Activated CD4-positive, alpha-beta memory T cell treated with anti-CD3 and anti-CD28 coated beads, Interleukin-2, amount 10 ng/mL, durations not matched to agents 7 days and 5 days (primary cell): ENCODE results near the gene TXN2. TPM values are rescaled to one million over a fixed set of nuclear protein-coding genes. Genes with fewer than 3 reads are reported as not detected.

Experiments used
- CTCF ChIA-PET: fragments of 350-600 bp; sonication (Branson Sonifier 250); formaldehyde crosslinking; loops from one replicate; lab custom pipeline; 2021; ENCODE audit warnings: antibody characterized with exemption, inconsistent platforms; lab: Charles Lee
- POLR2A ChIA-PET: fragments of 350-600 bp; sonication (Branson Sonifier 250); formaldehyde crosslinking; loops from one replicate; lab custom pipeline; 2021; ENCODE audit warnings: antibody characterized with exemption; lab: Charles Lee
- DNase-seq: peaks from one replicate; pipeline ENCODE4 v3.0.0-alpha.2; 2020
- H3K27ac Mint-ChIP-seq: one replicate; pipeline ENCODE4 v1.8.0; 2021; ENCODE audit warnings: mild to moderate bottlenecking, mixed read lengths
- H3K27me3 Mint-ChIP-seq: one replicate; pipeline ENCODE4 v1.8.0; 2021; ENCODE audit warnings: mixed read lengths
- H3K36me3 Mint-ChIP-seq: one replicate; pipeline ENCODE4 v1.8.0; 2021; ENCODE audit warnings: low read depth, mixed read lengths
- H3K4me1 Mint-ChIP-seq: one replicate; pipeline ENCODE4 v1.8.0; 2021; ENCODE audit warnings: mixed read lengths
- H3K4me3 Mint-ChIP-seq: one replicate; pipeline ENCODE4 v1.8.0; 2021; ENCODE audit warnings: mild to moderate bottlenecking, mixed read lengths
- H3K9me3 Mint-ChIP-seq: one replicate; pipeline ENCODE4 v1.8.0; 2021; ENCODE audit warnings: mixed read lengths
- total RNA-seq, 2 experiments: library from RNA; stranded (reverse); gene quantifications; one replicate each; pipeline ENCODE4 v1.2.3, GENCODE V29; 2021

The TXN2 gene
- total RNA-seq, 2 experiments from 2014 or later = 72.3 to 73.2 TPM

- Mint-ChIP-seq H3K27me3 (no peaks in the 10 kb centered on the region), H3K9me3 (no peaks in the 10 kb centered on the region), H3K4me3 (no peak overlapping the region), H3K4me1 (peaks cover 14% of the 10 kb centered on the region), H3K36me3 (peaks cover 46% of the 10 kb centered on the region), H3K27ac (no peak overlapping the region)
- DNase-seq = no peak
- ChIA-PET POLR2A (interaction anchor here (0.7 to 7.2 kb wide), 7 partner anchors 10 to 232 kb away, joined by 3 to 66 read pairs (median 3); partner anchors contain the start of genes EIF3D and TXN2), CTCF (interaction anchor here (1.1 to 3.0 kb wide), 5 partner anchors 11 to 264 kb away, joined by 5 to 22 read pairs (median 6); partner anchors contain the start of gene EIF3D)
Measured at GRCh38 chr22:36510384-36510783, 28.9 kb upstream of the TXN2 start.

DNA sequence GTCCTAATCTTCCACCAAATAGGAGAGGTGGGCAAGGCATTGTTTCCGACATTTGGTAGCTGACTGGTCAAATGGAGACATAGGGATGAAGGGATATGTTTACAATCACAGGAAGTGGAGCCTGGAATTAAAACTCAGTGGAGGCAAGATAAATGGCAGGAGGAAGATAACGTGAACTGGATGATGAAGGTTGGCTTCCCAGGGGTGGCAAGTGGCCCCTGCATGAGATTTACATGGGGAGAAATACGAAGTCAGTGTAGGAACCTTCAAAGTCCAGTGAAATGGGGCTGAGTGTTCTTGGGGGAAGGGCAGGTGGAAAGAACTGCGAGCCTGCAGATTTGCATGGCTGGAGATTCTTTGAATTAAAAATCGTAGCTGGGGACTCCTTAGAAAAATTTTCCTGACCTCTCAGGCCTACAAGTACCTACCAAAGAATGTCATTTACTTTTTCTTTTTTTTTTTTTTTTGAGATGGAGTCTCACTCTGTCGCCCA, 26.1 kb upstream of the TXN2 start:
- Mint-ChIP-seq H3K36me3 (peaks cover 26% of the 10 kb centered on the region), H3K9me3 (no peaks in the 10 kb centered on the region), H3K4me1 (peaks cover 23% of the 10 kb centered on the region), H3K27ac (no peak overlapping the region), H3K4me3 (peak overlapping the region; percentile 8), H3K27me3 (no peaks in the 10 kb centered on the region)
- POLR2A ChIA-PET = interaction anchor here (0.8 to 7.2 kb wide), 18 partner anchors 9 to 642 kb away, joined by 3 to 66 read pairs (median 4); partner anchors contain the start of genes EIF3D, IFT27, IL2RB and TXN2
- no peak for DNase-seq
- CTCF ChIA-PET = interaction anchor here (1.4 to 1.6 kb wide), 2 partner anchors 21 to 207 kb away, joined by 6 to 7 read pairs; no protein-coding TSS in a partner anchor

- peak within 1 kb of the TSS; percentile 67 for H3K4me3 Mint-ChIP-seq
- H3K4me1 Mint-ChIP-seq = peaks cover 23% of the 10 kb centered on the region
- ChIA-PET POLR2A (interaction anchor here (0.8 to 7.2 kb wide), 20 partner anchors 9 to 643 kb away, joined by 3 to 66 read pairs (median 4); partner anchors contain the start of genes APOL2, EIF3D, IFT27 and IL2RB), CTCF (interaction anchor here (1.4 to 1.6 kb wide), 2 partner anchors 20 to 206 kb away, joined by 6 to 7 read pairs; no protein-coding TSS in a partner anchor)
- peak; percentile 93 for DNase-seq
- H3K36me3 Mint-ChIP-seq = peaks cover 19% of the 10 kb centered on the region
- H3K27me3 Mint-ChIP-seq = no peaks in the 10 kb centered on the region
- no peaks in the 10 kb centered on the region for H3K9me3 Mint-ChIP-seq
- no peak within 1 kb of the TSS for H3K27ac Mint-ChIP-seq
Measured at GRCh38 chr22:36506637-36507517, 25.4 kb upstream of the TXN2 start, which contains the start of gene FOXRED2. TSS of gene FOXRED2 (minus strand) at chr22:36507040. CDS start at chr22:36506422, 618 bp downstream.

DNA sequence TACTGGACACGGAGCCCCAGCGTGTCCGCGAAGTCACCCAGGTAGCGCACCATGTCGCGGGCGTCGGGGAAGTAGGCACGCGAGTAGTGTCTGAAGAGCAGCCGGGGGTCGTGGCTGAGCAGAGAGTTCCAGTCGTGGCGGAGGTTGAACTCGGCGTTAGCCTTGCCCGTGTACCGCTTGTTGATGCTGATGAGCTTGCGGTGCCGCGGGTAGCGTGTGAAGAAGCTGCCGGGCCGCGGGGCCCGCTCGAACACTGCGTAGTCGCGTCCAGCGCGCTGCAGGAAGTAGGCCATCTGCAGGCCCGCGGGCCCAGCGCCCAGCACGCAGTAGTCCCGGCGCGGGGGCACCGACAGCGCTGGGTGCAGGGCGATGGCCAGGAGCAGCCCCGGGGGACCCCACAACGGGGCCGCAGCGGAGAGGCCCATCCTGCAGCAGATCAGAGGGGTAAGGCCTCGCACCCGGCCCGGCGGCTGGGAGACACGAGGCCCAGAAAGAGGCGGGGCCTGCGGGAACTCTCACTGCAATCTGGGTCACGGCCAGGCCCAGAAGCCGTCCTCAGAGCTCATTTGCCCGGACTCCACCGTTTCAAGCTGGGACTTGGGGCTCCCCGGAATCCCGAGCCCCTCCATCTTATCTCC, 24.7 kb upstream of the TXN2 start:
- POLR2A ChIA-PET = interaction anchor here (0.9 to 7.2 kb wide), 7 partner anchors 8 to 267 kb away, joined by 3 to 66 read pairs (median 5); partner anchors contain the start of genes APOL2, EIF3D and TXN2

DNA sequence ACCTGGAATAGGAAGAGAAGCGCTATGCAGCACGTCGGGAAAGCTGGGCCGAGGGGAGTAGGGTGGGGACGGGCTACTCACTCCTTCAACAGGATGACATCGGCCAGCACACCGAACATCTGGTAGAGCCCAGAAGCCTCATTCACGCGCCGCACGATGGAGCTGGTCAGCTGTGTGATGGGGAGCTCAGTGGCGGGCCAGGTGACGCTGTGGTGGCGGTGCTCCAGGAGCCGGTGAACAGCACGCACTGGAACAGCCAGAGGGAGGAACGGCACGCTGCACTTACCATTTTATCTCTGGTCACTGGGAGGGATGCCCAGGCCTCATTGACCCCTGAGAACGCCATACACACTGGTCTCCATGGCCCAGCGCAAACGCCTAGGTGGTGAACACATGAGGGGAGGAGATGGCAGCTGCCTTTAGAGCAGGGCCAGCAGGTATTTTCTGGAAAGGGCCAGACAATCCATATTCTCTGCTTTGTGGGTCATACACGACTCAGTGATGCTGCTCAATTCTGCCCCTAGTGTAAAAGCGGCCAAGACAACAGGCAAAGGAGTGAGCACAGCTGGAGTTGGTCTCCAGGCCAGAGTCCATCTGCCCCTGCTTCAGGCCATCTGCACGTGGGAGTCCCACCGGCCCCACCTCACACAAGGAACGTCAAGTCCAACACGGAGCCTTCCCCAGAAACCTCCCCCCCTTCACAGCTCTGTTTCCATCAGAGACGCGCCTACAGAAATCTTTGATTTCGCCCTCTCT, 16.6 kb upstream of the TXN2 start:
- no peak overlapping the region for H3K27ac Mint-ChIP-seq
- peaks cover 15% of the 10 kb centered on the region for H3K36me3 Mint-ChIP-seq
- H3K9me3 Mint-ChIP-seq = no peaks in the 10 kb centered on the region
- no peaks in the 10 kb centered on the region for H3K4me1 Mint-ChIP-seq
- CTCF ChIA-PET = interaction anchor here (0.6 kb wide), 1 partner anchor 339 kb away, joined by 3 read pairs; no protein-coding TSS in a partner anchor
- no peak for DNase-seq
- H3K4me3 Mint-ChIP-seq = no peak overlapping the region
- no peaks in the 10 kb centered on the region for H3K27me3 Mint-ChIP-seq
- POLR2A ChIA-PET = interaction anchor here (1.8 kb wide), 1 partner anchor 9 kb away, joined by 7 read pairs; the partner anchor contains the start of gene FOXRED2

More for the DNA sequence above, 24.7 kb upstream of the TXN2 start:
- Mint-ChIP-seq H3K27me3 (no peaks in the 10 kb centered on the region), H3K4me1 (peaks cover 23% of the 10 kb centered on the region), H3K4me3 (peak overlapping the region; percentile 67), H3K36me3 (peaks cover 14% of the 10 kb centered on the region), H3K9me3 (no peaks in the 10 kb centered on the region), H3K27ac (no peak overlapping the region)
- no peak for DNase-seq
- CTCF ChIA-PET = interaction anchor here (1.6 kb wide), 1 partner anchor 20 kb away, joined by 7 read pairs; no protein-coding TSS in a partner anchor

GRCh38 chr22:36493690-36494110, 12.3 kb upstream of the TXN2 start:
- no peak overlapping the region for H3K27ac Mint-ChIP-seq
- DNase-seq = no peak
- no peak overlapping the region for H3K4me3 Mint-ChIP-seq
- ChIA-PET POLR2A (interaction anchor here (1.6 to 1.7 kb wide), 2 partner anchors 12 to 191 kb away, joined by 5 to 9 read pairs; partner anchors contain the start of gene TXN2), CTCF (interaction anchor here (2.0 kb wide), 1 partner anchor 17 kb away, joined by 5 read pairs; no protein-coding TSS in a partner anchor)
- H3K9me3 Mint-ChIP-seq = no peaks in the 10 kb centered on the region
- no peaks in the 10 kb centered on the region for H3K27me3 Mint-ChIP-seq
- H3K4me1 Mint-ChIP-seq = no peaks in the 10 kb centered on the region
- H3K36me3 Mint-ChIP-seq = peaks cover 22% of the 10 kb centered on the region

DNA sequence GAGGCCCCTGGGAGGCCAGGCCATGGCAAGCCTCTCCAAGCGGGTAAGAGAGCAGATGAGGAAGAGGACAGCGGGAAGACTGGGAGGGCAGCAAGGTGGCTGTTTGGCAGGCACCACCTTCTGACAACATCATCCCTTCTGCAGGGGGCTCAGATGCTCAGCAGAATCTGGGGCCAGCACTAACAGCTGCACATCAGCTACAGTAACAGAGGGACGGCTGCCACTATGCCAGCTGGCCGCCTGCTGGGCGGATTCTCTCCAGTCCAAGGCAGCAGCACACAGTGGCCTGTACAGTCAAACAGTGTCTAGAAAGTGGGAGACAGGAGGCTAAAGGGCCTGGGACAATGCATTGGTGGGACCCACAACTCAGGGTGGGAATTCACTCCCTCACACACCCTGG, 10.7 kb upstream of the TXN2 start:
- H3K9me3 Mint-ChIP-seq = peaks cover 5% of the 10 kb centered on the region
- no peaks in the 10 kb centered on the region for H3K27me3 Mint-ChIP-seq
- H3K36me3 Mint-ChIP-seq = peaks cover 25% of the 10 kb centered on the region
- CTCF ChIA-PET = no interaction called here
- H3K4me3 Mint-ChIP-seq = no peak overlapping the region
- H3K4me1 Mint-ChIP-seq = no peaks in the 10 kb centered on the region
- POLR2A ChIA-PET = interaction anchor here (0.6 to 1.7 kb wide), 4 partner anchors 10 to 1010 kb away, joined by 3 to 9 read pairs (median 4); partner anchors contain the start of gene TXN2
- H3K27ac Mint-ChIP-seq = no peak overlapping the region
- no peak for DNase-seq

DNA sequence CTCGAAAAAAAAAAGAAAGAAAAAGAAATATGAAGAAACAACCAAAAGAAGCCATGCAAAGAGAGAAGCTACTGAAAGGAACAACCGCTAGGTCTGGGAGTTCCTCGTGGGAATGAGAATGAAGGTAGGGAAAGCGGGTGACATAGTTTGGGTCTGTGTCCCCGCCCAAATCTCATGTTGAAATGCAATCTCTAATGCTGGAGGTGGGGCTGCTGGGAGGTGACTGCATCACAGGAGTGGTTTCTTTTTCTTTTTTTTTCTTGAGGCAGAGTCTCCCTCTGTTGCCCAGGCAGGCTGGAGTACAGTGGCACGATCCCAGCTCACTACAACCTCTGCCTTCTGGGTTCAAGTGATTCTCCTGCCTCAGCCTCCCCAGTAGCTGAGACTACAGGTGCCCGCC, 9.7 kb upstream of the TXN2 start:
- Mint-ChIP-seq H3K27me3 (no peaks in the 10 kb centered on the region), H3K4me1 (no peaks in the 10 kb centered on the region), H3K27ac (no peak overlapping the region), H3K4me3 (no peak overlapping the region), H3K36me3 (peaks cover 28% of the 10 kb centered on the region), H3K9me3 (peaks cover 11% of the 10 kb centered on the region)
- ChIA-PET CTCF (interaction anchor here (1.2 to 1.6 kb wide), 2 partner anchors 9 to 21 kb away, joined by 3 to 6 read pairs; no protein-coding TSS in a partner anchor), POLR2A (interaction anchor here (1.1 kb wide), 1 partner anchor 19 kb away, joined by 3 read pairs; no protein-coding TSS in a partner anchor)
- no peak for DNase-seq

- no peaks in the 10 kb centered on the region for H3K27me3 Mint-ChIP-seq
- no peak overlapping the region for H3K4me3 Mint-ChIP-seq
- H3K36me3 Mint-ChIP-seq = peaks cover 27% of the 10 kb centered on the region
- peaks cover 7% of the 10 kb centered on the region for H3K4me1 Mint-ChIP-seq
- POLR2A ChIA-PET = interaction anchor here (0.8 to 1.8 kb wide), 4 partner anchors 20 to 248 kb away, joined by 3 to 5 read pairs (median 4); partner anchors contain the start of genes APOL1 and FOXRED2
- CTCF ChIA-PET = interaction anchor here (0.6 to 2.5 kb wide), 38 partner anchors 10 to 421 kb away, joined by 3 to 18 read pairs (median 4); partner anchors contain the start of genes APOL1, APOL2, APOL3 and EIF3D
- no peak overlapping the region for H3K27ac Mint-ChIP-seq
- peak; percentile 66 for DNase-seq
- peaks cover 11% of the 10 kb centered on the region for H3K9me3 Mint-ChIP-seq
Measured at GRCh38 chr22:36486619-36487384, 5.4 kb upstream of the TXN2 start.

- H3K27me3 Mint-ChIP-seq = no peaks in the 10 kb centered on the region
- no peaks in the 10 kb centered on the region for H3K9me3 Mint-ChIP-seq
- peak overlapping the region; percentile 96 for H3K27ac Mint-ChIP-seq
- no peak for DNase-seq
- H3K4me3 Mint-ChIP-seq = peak overlapping the region; percentile 100
- POLR2A ChIA-PET = interaction anchor here (0.8 to 2.7 kb wide), 19 partner anchors 12 to 277 kb away, joined by 3 to 10 read pairs (median 4); partner anchors contain the start of genes APOL1, APOL2, EIF3D and FOXRED2
- peaks cover 20% of the 10 kb centered on the region for H3K4me1 Mint-ChIP-seq
- CTCF ChIA-PET = interaction anchor here (1.1 to 1.6 kb wide), 2 partner anchors 11 to 96 kb away, joined by 4 to 6 read pairs; no protein-coding TSS in a partner anchor
- peaks cover 31% of the 10 kb centered on the region for H3K36me3 Mint-ChIP-seq
Measured at GRCh38 chr22:36480941-36481392, 473 bp downstream of the TXN2 start.
